Epithelial cell of esophagus (primary cell): ENCODE results near the gene TCP11.

Source experiments
- DNase-seq: peaks from one replicate; pipeline ENCODE4 v3.0.0; 2010; ENCODE audit warnings: low read depth
- H3K4me3 ChIP-seq: 2 replicates; pipeline ENCODE4 v1.5.1; 2011; ENCODE audit warnings: mild to moderate bottlenecking, low read length, control low read depth
- TF ChIP-seq, protein P1 (sequence below): IDR thresholded peaks from 2 replicates; pipeline ENCODE4 v1.5.1; 2011; ENCODE audit warnings: low read depth, mild to moderate bottlenecking, low read length, control low read depth, inconsistent platforms; ENCODE audit not compliant: insufficient read depth; ENCODE audit errors: missing control alignments

The TCP11 gene

DNA sequence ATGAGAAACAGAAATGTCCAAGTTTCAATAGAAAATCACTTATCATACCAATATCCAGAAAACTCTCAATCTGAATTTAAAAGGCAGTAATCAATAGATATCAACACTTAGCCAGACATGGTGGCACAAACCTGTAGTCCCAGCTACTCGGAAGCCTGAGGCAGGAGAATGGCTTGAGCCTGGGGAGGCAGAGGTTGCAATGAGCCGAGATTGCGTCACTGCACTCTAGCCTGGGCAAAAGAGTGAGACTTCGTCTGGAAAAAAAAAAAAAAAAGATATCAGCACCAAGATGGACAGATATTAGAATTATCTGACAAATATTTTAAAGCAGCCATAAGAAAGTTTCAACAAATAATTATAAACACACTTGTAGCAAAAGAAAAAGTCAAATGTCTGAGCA, 47.0 kb downstream of the TCP11 start:
- no peak overlapping the region for H3K4me3 ChIP-seq
- no peak for DNase-seq
- TF ChIP-seq, protein P1, sequence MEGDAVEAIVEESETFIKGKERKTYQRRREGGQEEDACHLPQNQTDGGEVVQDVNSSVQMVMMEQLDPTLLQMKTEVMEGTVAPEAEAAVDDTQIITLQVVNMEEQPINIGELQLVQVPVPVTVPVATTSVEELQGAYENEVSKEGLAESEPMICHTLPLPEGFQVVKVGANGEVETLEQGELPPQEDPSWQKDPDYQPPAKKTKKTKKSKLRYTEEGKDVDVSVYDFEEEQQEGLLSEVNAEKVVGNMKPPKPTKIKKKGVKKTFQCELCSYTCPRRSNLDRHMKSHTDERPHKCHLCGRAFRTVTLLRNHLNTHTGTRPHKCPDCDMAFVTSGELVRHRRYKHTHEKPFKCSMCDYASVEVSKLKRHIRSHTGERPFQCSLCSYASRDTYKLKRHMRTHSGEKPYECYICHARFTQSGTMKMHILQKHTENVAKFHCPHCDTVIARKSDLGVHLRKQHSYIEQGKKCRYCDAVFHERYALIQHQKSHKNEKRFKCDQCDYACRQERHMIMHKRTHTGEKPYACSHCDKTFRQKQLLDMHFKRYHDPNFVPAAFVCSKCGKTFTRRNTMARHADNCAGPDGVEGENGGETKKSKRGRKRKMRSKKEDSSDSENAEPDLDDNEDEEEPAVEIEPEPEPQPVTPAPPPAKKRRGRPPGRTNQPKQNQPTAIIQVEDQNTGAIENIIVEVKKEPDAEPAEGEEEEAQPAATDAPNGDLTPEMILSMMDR = no peak

DNA sequence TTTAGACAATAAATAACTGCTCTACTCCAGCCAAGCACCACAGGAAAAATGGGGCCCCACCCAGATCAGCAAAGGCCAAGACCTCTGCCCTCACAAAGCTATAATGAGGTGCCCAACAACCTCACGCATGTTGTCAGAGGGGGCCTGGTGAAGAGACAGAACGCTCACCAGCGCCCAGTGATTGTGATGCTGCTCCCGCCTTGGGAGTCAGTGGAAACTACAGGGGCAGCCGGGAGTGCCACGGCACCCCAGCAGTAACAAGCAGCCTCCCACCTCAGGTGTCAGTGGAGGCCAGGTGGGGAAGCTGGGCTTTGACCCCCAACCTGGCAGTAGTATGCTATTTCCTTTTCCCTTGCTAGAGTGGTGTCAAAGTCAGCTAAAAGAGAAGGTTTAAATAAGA, 47.4 kb downstream of the TCP11 start:
- H3K4me3 ChIP-seq = no peak overlapping the region
- TF ChIP-seq, protein P1 = no peak
- no peak for DNase-seq

DNA sequence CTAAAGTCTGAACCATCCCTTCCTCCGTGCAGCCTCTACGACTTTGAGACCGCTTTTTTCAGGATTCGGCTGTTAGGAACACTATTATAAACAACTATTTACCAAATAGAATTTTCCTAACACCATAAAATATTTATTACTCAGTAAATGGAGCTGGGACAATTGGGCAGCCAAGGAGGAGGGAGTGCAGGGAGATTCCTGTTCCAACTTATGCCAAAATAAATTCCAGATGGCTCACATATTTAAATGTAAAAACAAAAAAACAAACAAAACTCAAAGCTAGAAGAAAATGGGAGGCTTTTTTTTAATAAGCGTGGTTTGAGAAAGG, 48.1 kb downstream of the TCP11 start:
- DNase-seq = no peak
- no peak overlapping the region for H3K4me3 ChIP-seq
- TF ChIP-seq, protein P1 = no peak

DNA sequence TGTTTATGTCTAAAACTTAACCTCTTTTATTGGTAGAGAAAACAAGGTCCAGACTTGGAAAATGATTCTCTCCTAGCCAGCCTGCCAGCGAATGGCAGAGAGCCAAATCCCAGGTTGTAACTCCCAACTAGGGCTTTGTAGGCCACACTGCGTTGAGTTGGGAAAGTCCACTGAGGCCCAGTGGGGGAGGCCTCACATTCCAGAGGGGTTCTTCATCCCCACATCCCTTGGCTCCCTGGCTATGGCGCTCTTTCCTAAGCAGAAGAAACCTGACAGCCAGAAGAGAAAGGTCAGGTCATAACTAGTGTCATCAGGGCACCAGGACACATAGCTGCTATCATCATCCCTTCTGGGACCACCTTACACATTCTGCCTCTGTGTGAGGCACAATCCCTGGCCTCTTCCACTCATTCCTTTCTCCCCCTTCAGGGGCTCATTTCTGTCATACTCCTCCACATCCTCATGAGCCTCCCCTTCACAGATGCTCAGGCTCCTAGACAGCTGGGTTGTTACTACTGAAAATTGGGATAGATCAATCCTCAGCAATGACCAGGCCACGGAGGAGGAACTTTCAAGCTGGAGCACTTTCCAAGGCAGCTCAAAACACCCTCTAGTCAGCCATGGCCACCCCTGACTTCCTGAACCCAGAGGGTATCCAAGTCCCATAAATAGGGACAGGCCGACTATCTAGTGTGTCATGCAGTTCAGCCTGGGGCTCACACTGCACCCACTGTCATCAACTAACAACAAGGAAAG, 48.6 kb downstream of the TCP11 start:
- peak; percentile 54 for DNase-seq
- TF ChIP-seq, protein P1 = no peak
- no peak overlapping the region for H3K4me3 ChIP-seq

DNA sequence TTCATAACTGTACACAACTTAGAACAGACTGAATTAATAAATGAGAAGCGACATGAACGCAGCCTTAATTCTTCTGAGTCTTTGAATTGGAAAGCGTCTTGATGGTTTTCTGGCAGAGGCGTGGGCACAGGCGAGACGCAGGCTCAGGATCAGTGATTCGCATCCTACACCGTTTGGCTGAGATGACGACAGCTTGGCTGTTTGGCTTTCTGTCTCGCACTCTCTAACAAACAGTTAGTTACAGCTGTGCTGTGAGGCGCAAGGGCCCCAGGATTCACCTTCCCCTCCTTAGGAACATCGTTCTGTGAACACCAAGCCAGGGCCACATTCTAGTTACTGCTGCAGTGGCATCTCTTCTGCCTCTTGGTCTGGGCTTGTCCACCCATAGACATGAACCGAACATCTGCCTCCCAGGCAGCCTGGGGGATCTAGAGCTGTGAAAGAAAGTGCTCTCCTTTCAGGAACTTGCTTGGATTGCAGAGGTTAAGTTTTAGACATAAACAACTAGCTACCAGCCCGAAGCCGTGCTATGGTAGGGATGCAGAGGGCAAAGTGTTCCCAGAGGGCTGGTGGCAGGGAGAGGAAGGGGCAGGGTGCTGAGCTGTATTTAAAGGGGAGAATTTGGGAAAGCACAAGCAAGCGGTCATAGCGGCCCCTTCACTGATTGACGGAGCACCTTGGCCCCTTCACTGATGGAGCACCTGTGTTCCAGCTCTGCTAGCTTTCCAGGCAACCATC, 49.6 kb downstream of the TCP11 start:
- TF ChIP-seq, protein P1 = no peak
- DNase-seq = no peak

DNA sequence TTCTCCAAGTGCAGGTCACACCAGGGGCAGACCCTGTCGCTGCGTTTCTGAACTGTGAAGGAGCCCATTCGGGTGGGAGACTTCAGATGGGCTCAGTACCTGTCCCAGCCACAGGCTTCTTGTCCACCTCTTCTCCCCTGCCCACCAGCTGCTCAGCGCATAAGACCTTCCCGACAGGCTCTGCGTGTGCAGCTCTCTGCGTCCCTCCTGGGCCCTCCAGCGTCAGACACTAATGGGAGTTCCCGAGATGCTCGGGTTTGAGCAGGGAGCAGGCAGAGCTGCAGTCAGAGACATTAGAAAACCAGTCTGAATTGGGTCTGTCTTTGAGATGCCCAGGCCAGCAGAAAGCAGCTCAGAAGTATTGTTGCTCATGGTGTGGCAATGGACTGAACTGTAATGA, 50.4 kb downstream of the TCP11 start:
- no peak for DNase-seq
- TF ChIP-seq, protein P1 = no peak
- H3K4me3 ChIP-seq = no peak overlapping the region

More for the DNA sequence above, 49.6 kb downstream of the TCP11 start:
- H3K4me3 ChIP-seq = no peak overlapping the region
